Hippocampal formation (tissue), 2 donors: Measurements from ENCODE around the gene CLPSL1.

Experiments used
- DNase-seq, 2 donors: peaks; one replicate each; lab custom pipeline; 2025; lab: John Stamatoyannopoulos, UW

CLPSL1 gene

DNA sequence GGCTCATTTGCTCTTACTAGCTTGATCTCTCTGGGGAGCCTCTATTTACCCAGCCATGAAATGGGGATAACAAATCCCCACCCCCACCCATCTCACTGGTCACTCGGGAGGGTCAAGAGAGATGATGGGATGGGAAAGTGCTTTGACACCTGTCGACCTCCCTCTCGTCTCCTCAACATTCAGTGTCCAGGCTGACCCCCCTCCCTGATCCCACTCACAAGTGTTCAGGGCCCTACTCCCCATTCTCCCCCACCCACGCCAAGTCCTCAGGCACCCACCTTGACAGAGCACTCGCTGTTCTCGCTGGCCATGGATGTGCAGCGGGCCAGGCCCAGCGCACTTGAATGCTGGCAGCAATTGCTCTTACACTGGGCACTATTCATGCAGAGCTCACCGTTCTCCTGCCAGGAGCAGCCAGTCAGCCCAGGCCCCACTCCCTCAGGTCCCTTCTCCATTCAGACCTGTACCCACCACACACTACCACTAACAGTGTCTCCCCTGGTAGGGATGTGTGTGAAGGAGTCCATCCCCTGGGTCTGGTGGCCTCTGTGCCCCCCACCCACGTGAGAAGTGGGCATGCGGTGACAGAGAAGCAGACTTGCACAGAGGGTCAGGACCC lies 14.7 kb downstream of the CLPSL1 start:
- no peak for DNase-seq

DNA sequence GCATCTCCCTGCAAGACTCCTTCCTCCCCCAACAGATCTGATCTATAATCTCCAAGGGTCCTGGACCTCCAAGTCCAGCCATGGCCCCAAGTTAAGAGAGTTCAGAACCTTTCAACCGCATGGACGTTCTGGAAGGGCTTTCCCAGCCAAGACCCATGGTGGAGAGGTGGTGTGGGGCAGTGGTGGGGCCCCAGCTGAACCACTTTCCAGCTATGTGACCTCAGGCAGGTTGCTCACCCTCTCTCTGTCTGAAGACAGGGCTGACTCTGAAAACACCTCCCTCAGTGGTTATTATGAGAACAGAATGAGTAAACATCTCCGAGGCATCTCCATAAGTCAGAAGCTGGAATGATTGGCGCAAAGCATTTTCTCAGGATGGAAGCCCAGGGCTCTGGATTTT lies 15.4 kb downstream of the CLPSL1 start:
- no peak for DNase-seq

DNA sequence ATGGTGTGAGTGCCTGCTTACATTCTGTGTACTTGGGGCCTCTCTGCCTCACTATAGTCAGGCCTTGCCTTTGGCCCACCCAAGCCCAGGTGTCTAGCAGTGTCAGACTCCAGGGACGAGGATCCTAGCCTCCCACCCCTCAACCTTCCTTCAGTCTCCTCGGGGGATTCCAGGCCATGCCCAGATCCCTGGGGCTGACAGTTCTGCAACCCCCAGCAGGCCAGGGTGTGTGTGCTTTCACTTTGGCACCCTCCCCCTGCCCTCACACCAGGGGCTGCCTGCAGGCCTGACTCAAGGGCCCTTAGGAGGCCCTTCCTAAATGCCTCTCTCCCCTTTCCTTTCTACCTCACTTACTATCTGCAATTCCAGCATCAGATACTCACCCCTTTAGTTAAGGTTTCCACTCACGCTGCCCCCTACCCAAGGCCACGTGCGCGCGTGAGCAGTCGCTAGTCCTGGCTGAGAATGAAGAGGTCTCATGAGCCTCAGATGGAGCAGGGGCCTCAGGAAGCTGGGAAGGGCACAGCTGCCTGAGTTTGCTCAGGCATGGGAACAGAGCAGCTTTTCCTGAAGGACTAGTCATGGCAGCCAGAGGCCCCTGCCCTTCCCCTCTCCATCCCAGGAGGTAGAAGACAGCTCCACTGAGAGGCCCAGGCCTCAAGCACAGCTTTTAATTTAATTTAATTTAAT lies 17.2 kb downstream of the CLPSL1 start:
- no peak for DNase-seq

DNA sequence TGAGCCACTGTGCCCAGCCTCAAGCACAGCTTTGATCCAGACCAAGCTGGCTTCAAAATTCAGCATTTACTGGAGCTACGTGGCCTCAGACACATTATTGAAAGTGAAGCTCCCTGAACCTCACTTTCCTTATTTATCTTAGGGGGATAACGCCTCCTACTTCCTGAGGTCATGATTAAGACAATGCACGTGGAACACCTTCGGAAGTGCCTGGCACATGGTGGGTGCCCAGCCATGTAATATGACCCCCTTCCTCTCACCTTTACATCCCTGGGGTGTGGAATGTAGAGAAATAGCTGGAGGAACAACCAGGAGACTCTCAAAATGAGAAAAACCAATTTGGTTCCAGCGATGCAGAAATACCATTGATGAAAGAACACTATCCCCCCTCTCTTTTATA lies 17.9 kb downstream of the CLPSL1 start:
- DNase-seq, result no peak

DNA sequence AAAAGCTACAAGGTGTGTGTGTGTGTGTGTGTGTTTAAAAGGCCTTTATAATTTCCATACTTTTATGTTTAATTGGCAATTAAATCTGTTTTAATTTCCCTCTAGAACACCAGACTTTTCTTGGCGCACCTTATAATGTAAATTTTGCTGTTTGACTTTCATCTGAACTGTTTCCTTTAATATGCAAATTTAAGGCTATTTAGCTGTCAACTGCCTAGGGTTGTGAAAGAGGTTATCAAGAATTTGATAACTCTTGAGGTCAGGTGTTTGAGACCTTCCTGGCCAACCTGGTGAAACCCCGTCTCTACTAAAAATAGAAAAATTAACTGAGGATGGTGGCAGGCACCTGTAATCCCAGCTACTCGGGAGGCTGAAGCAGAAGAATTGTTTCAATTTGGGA lies 20.3 kb downstream of the CLPSL1 start:
- DNase-seq, result no peak

DNA sequence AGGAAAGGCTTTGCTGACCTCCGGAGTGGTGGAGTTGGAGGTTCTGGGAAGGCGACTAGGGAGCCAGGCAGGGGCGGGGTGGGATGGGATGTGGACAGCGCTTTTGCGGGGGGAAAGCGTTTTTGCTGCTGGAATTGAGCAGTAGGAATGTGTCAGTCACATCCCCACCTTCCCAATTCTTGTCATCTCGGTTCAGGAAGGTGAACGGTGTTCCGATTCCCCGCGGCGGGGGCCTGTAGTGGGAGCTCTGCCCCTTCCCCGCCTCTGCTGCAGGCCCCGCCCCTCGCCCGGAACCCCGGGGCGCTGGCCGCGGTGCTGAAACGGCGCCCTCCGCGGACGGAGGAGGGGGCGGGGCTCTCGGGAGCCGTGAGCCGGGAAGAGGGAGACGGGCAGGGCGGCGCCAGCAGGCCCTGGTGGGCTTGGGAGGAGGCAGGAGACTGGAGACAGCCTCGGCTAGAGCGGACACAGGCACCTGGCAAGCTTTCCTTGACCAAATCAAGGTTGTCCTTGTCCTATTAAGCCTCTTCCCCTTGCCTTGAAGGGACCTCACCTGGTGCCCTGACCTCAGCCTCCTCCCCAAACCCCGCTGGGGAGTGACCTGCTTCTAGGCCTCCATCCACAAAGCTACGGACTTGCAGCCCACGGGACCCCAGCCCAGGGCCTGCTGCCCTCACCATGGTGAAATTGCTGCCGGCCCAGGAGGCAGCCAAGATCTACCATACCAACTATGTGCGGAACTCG lies 24.3 kb downstream of the CLPSL1 start, which contains the start of gene LHFPL5:
Gene LHFPL5 (plus strand): TSS at position 357 of the 741 bp plus-strand sequence. CDS start 319 bp downstream, at position 676.
- DNase-seq, result no peak

DNA sequence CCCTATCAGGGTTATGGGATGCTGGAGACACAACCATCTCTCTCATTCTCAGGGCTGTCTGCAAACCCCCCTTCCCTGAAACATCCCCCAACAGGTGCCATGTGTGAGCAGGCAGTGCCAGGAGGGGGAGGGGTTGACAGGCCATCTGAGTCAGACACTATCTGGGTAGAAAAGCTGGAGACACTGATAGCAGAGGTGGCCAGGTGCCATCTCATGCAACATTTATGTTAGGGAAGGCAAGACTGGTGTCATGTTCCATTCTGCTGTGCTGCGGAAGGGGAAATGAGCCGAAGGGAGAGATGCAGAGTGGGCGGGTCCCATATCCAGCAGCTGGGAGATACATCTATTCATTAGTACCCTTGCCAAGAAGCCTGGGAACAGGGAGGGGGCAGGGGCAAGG lies 27.9 kb downstream of the CLPSL1 start:
- DNase-seq, result no peak

DNA sequence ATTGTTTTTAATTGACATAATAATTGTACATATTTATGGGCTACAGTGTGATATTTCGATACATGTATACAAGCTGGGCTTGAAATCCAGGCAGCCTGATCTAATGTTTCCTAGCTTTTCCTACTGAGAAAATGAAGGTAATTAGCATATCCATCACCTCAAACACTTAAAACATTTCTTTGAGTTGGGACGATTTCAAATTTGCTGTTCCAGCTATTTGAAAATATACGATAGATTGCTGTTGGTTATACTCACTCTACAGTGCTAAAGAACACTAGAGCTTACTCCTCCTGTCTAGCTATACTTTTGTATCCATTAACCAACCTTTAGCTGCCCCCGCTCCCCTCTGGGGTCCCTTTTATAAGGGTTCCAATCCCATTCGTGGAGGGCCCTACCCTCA lies 29.0 kb downstream of the CLPSL1 start:
- DNase-seq, result no peak

DNA sequence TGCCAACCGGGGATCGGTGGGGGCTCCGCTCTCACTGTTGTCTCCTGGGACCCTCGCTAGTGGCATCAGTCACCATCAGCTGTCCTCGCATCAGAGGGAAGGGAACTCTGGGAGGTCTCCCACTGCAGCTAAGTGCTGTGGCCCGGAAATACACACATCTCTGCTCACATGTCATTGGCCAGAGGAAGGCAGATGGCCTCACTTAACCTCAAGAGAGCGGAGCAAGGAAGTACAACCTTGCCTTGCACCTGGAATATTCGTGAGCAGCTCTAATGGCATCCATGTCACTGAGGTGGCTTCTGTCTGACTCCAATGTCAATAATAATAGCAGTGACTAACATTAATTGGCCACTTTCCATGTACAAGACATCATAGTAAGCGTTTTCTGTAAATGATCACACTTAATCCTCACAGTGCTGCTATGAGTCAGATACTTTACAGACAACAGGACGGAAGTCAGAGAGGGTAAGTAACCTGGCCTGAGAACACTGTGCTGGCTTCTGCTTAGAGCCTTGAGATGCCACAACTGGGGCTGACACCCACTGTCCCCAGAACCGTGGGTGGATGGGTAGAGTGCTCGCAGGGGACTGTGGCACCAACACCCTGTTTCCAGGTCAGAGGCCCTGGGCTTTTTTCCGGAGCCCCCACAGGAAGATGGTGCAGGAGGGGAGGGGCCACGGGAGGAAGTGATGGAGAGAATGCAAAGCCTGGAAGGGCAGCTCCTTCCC lies 30.3 kb downstream of the CLPSL1 start:
- DNase-seq, result no peak

DNA sequence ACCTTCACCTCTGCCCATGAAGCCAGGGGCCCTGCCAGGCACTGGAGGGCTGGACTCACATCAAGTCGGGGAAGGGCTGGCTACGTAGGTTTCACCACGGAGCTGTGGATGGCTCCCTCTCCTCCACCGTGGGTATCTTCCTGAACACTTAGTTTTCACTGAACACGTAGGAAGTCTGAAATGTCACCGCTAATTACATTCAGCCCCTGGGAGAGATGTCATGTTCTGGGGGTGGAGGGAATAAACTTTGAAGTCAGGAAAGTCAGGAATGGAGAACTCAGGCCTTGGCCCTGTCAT lies 30.8 kb downstream of the CLPSL1 start:
- no peak for DNase-seq

DNA sequence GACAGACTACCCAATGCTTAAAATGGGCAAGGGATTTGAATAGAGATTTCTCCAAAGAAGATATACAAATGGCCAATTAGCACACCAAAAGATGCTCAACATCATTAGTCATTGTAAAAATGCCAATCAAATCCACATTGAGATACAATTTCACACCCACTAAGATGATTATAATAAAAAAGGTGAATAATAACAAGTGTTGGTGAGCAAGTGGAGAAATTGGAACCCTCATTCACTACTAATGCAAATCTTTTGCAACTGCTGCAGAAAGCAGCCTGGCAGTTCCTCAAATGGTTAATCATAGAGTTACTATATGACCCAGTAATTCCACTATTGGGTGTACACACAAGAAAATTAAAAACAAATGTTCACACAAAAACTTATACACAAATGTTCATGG lies 36.7 kb downstream of the CLPSL1 start:
- DNase-seq, result no peak

DNA sequence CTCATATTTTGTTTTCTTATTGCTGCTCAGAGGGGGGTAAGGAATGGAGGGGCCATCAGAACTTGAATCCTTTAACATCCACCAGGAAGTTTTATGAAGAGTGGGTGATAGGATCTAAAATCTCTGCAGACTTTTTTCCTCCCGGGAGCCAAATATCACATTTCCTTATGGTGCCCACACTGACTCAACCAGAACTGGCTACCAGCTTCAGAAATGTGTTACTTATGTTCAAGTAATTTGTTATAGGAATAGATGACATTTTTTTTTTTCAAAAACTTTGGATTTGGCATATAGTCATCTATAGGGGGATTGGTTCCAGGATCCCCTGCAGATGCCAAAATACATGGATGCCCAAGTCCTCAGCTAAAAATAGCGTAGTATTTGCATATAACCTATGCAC lies 42.8 kb downstream of the CLPSL1 start:
- DNase-seq, result no peak

DNA sequence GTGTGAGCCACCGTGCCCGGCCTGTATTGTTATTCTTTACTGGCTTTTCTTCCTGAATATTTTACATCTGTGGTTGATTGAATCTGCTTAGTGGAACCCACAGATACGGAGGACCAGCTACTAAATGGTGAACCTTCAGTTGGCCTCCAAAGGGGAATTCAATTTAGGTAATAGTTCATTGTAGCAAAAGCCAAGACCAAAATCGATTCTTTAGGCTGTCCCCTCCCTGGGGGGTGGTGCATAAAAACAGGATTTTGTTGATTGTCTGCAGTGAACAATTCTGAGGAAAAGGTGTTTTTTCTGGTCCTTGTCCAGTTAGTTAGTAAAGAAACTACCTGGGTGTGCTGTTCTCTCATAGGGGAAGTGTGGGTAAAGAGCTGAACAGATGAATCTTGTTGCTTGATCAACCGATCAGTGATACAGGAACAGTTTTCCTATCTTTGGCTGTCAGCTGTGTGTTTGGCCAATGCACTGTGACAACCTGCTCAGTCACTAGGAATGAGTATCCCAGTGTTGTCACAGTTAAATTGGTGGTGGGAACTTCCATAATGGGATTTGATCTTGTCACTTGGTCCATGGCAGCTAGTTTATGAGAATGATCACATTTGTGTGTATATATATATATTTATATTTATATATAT lies 43.9 kb downstream of the CLPSL1 start:
- no peak for DNase-seq

DNA sequence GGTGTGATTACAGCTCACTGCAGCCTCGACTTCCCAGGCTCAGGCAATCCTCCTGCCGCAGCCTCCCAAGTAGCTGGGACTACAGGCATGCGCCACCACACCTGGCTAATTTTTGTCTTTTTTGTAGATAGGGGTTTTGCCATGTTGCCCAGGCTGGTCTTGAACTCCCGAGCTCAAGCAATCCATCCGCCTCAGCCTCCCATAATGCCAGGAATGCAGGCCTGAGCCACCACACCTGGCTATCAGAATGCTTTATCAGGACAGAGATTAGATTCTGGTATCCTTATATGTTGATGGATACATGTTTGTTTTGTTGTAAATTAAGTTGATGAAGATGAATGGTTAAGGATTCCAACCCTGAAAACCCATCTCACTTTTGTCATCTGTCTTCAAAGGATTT lies 48.5 kb downstream of the CLPSL1 start:
- DNase-seq, result no peak

DNA sequence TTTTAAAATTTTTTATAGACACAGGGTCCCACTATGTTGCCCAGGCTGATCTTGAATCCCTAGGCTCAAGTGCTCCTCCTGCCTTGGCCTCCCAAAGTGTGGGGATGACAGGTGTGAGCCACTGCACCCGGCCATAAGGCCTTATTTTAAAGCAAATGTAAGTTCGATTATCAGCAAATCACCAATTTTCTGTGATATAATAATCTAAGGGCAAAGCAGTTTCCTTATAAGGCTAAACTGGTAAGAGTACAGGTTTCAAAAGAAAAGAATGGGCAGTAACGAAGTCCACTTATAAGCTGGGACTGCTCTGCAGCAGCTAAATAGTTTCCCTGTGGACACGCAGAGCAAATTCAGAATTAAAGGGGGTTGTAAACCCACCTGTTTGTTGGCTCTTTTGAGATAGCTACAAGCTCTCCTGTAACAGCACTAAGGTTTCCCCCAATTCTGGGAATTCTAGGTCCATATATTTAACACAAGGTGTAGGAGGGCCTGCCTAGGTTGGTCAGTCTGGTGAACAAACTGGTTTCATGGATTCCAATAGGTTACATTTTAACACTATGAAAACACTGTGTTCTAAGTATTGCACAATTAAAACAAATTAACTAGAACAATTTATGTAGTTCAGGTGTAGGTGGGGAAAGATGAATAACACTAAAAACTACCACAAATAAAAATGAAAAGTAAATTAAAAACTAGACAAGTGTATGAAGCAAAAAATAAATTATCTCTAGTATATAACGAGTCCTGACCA lies 50.6 kb downstream of the CLPSL1 start:
- DNase-seq, result no peak

DNA sequence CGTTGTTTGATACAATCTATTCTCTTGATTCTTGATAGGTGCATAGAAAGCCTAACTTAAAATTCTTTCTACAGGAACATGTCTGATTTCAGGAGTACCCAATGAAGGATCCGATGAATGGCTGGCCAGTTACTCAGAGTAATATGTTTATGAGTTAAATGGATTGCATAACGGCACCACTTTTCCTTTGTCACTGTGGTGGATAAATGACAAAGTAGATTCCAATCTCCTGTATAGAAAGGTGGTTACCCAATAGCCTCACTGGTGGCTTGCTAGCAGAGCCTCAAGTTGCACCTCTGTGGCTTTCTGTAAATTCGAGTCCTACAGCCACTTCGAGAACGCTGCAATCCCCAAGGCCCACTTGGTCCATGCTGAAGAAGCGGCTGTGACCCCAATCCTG lies 52.7 kb downstream of the CLPSL1 start:
- no peak for DNase-seq
